IPS-20b (cell line): ENCODE results near the gene FXYD5.

ENCODE experiments used
- H3K27ac ChIP-seq: one replicate; pipeline ENCODE4 v1.5.1; 2013; ENCODE audit warnings: low read length
- H3K27me3 ChIP-seq: 2 replicates; pipeline ENCODE4 v1.6.1; 2013; ENCODE audit warnings: mild to moderate bottlenecking, low read length, inconsistent platforms; ENCODE audit not compliant: insufficient read depth
- H3K36me3 ChIP-seq: 2 replicates; pipeline ENCODE4 v1.6.1; 2013; ENCODE audit warnings: low read depth, mild to moderate bottlenecking, inconsistent platforms, low read length, moderate library complexity; ENCODE audit not compliant: insufficient read depth
- H3K4me1 ChIP-seq: 2 replicates; pipeline ENCODE4 v1.6.1; 2013; ENCODE audit warnings: mild to moderate bottlenecking, control low read depth, inconsistent platforms, low read length, moderate library complexity; ENCODE audit not compliant: insufficient read depth
- H3K4me3 ChIP-seq: 2 replicates; pipeline ENCODE4 v1.5.1; 2013; ENCODE audit warnings: mild to moderate bottlenecking, low read length, inconsistent platforms
- H3K9ac ChIP-seq: 2 replicates; pipeline ENCODE4 v1.6.1; 2013; ENCODE audit warnings: low read depth, mild to moderate bottlenecking, inconsistent platforms, low read length, moderate library complexity
- H3K9me3 ChIP-seq: 2 replicates; pipeline ENCODE4 v1.6.1; 2013; ENCODE audit warnings: mild to moderate bottlenecking, low read depth, low read length, inconsistent platforms; ENCODE audit not compliant: insufficient read depth

Gene FXYD5

GRCh38 chr19:35214766-35215422, 60.4 kb downstream of the FXYD5 start:
- no peak overlapping the region for H3K9ac ChIP-seq
- peaks cover 7% of the 10 kb centered on the region for H3K9me3 ChIP-seq
- H3K4me3 ChIP-seq: no peak overlapping the region
- no peaks in the 10 kb centered on the region for H3K4me1 ChIP-seq
- no peaks in the 10 kb centered on the region for H3K27me3 ChIP-seq
- H3K36me3 ChIP-seq: no peaks in the 10 kb centered on the region
- H3K27ac ChIP-seq: no peak overlapping the region

GRCh38 chr19:35216016-35216832, 61.7 kb downstream of the FXYD5 start:
- Histone ChIP-seq H3K9me3 (peaks cover 7% of the 10 kb centered on the region), H3K4me1 (peaks cover 3% of the 10 kb centered on the region; the same call in 1 of the 2 replicates), H3K27me3 (no peaks in the 10 kb centered on the region), H3K9ac (no peak overlapping the region), H3K27ac (no peak overlapping the region), H3K4me3 (no peak overlapping the region), H3K36me3 (no peaks in the 10 kb centered on the region)

GRCh38 chr19:35216833-35217648, 62.5 kb downstream of the FXYD5 start:
- peaks cover 3% of the 10 kb centered on the region; the same call in 1 of the 2 replicates for H3K4me1 ChIP-seq
- H3K36me3 ChIP-seq: no peaks in the 10 kb centered on the region
- no peak overlapping the region for H3K9ac ChIP-seq
- H3K9me3 ChIP-seq: peaks cover 7% of the 10 kb centered on the region
- H3K27ac ChIP-seq: no peak overlapping the region
- no peak overlapping the region for H3K4me3 ChIP-seq
- H3K27me3 ChIP-seq: no peaks in the 10 kb centered on the region

- no peaks in the 10 kb centered on the region for H3K36me3 ChIP-seq
- H3K9ac ChIP-seq: no peak overlapping the region
- H3K9me3 ChIP-seq: peaks cover 7% of the 10 kb centered on the region
- no peak overlapping the region for H3K27ac ChIP-seq
- no peak overlapping the region for H3K4me3 ChIP-seq
- no peaks in the 10 kb centered on the region for H3K27me3 ChIP-seq
- H3K4me1 ChIP-seq: peaks cover 3% of the 10 kb centered on the region; the same call in 1 of the 2 replicates
Measured at GRCh38 chr19:35217649-35217990, 63.1 kb downstream of the FXYD5 start.

- H3K4me1 ChIP-seq: peaks cover 3% of the 10 kb centered on the region; the same call in 1 of the 2 replicates
Measured at GRCh38 chr19:35219008-35219407, 64.5 kb downstream of the FXYD5 start.

More at GRCh38 chr19:35219008-35219407, 64.5 kb downstream of the FXYD5 start:
- Histone ChIP-seq H3K4me3 (no peak overlapping the region), H3K27me3 (no peaks in the 10 kb centered on the region), H3K9me3 (peaks cover 7% of the 10 kb centered on the region), H3K9ac (no peak overlapping the region), H3K36me3 (no peaks in the 10 kb centered on the region), H3K27ac (no peak overlapping the region)
